ENCODE results near the gene SBK1.

Gene SBK1

GRCh38 chr16:28283173-28283572 lies 9.2 kb upstream of the SBK1 start:
- DNase-seq, result no peak

GRCh38 chr16:28283798-28284577 lies 8.3 kb upstream of the SBK1 start:
- DNase-seq, result no peak

- DNase-seq, result no peak
Observed at GRCh38 chr16:28285649-28286048, 6.7 kb upstream of the SBK1 start.

GRCh38 chr16:28288114-28288513 lies 4.2 kb upstream of the SBK1 start:
- DNase-seq, result no peak

GRCh38 chr16:28289048-28289447 lies 3.3 kb upstream of the SBK1 start:
- no peak for DNase-seq

GRCh38 chr16:28289939-28290858 lies 2.1 kb upstream of the SBK1 start:
- DNase-seq, result no peak

- no peak for DNase-seq
Observed at GRCh38 chr16:28290859-28291254, 1.5 kb upstream of the SBK1 start.

- DNase-seq, result no peak
Observed at GRCh38 chr16:28292731-28293600, 641 bp downstream of the SBK1 start.

GRCh38 chr16:28293601-28293960 lies 1.3 kb downstream of the SBK1 start:
- DNase-seq, result no peak

- DNase-seq, result no peak
Observed at GRCh38 chr16:28294201-28294600, 1.9 kb downstream of the SBK1 start.

GRCh38 chr16:28295276-28295675 lies 3.0 kb downstream of the SBK1 start:
- no peak for DNase-seq

GRCh38 chr16:28297308-28297707 lies 5.0 kb downstream of the SBK1 start:
- DNase-seq, result no peak

GRCh38 chr16:28297784-28298510 lies 5.6 kb downstream of the SBK1 start:
- peak in 1 of 5 experiments; percentile 30 for DNase-seq

- DNase-seq, result no peak
Observed at GRCh38 chr16:28298511-28298878, 6.2 kb downstream of the SBK1 start.

GRCh38 chr16:28300327-28300726 lies 8.0 kb downstream of the SBK1 start:
- no peak for DNase-seq

- no peak for DNase-seq
Observed at GRCh38 chr16:28301154-28301553, 8.8 kb downstream of the SBK1 start.

GRCh38 chr16:28301620-28302019 lies 9.3 kb downstream of the SBK1 start:
- no peak for DNase-seq

- no peak for DNase-seq
Observed at GRCh38 chr16:28303132-28303531, 10.8 kb downstream of the SBK1 start.

GRCh38 chr16:28304214-28304613 lies 11.9 kb downstream of the SBK1 start:
- no peak for DNase-seq

- no peak for DNase-seq
Observed at GRCh38 chr16:28307936-28308335, 15.6 kb downstream of the SBK1 start.

- no peak for DNase-seq
Observed at GRCh38 chr16:28308794-28309584, 16.7 kb downstream of the SBK1 start.
